SK-N-SH (cell line): ENCODE measurements around the gene TRAF7. TPM values are rescaled to one million over a fixed set of nuclear protein-coding genes. Genes with fewer than 3 reads are reported as not detected.

Source experiments
- CTCF ChIA-PET: fragments of 300-600, 350-600 bp; formaldehyde crosslinking; extraction: SDS; loops from one replicate; lab custom pipeline; 2021; lab: Yijun Ruan, JAX
- POLR2A ChIA-PET: fragments of 350-600 bp; sonication (Branson Sonifier 250); formaldehyde crosslinking; extraction: SDS; loops from one replicate; lab custom pipeline; 2020; ENCODE audit warnings: antibody characterized with exemption, inconsistent platforms; lab: Yijun Ruan, JAX
- DNase-seq: peaks from one replicate; pipeline ENCODE4 v3.0.0; 2012
- H2AFZ ChIP-seq: fragments of 200-600 bp; sonication (generic); 2 replicates; pipeline ENCODE4 v1.8.1; 2016; ENCODE audit warnings: antibody characterized with exemption, mild to moderate bottlenecking, low read depth
- H3F3A ChIP-seq: fragments of 200-600 bp; sonication (generic); replicated peaks from 2 replicates; pipeline ENCODE3; 2016; ENCODE audit warnings: antibody characterized with exemption, mild to moderate bottlenecking; ENCODE audit not compliant: insufficient read depth
- H3K27ac ChIP-seq, 2 experiments: fragments of 200-500 bp in 1 of 2; fragments of 200-600 bp in 1 of 2; sonication (Bioruptor generic) in 1 of 2; sonication (generic), shearing (Covaris generic) in 1 of 2; 2 replicates each; pipeline versions ENCODE4 v1.5.1 to v1.6.1; 2014 to 2016; ENCODE audit warnings: low read depth in 2 of 2, inconsistent platforms in 1 of 2, low read length in 1 of 2, mild to moderate bottlenecking in 1 of 2, mixed read lengths in 1 of 2
- H3K27me3 ChIP-seq: fragments of 200-600 bp; sonication (generic), shearing (Covaris generic); 2 replicates; pipeline ENCODE4 v1.6.1; 2016; ENCODE audit warnings: mixed run types; ENCODE audit not compliant: insufficient read depth
- H3K36me3 ChIP-seq, 2 experiments: fragments of 200-500 bp in 1 of 2; fragments of 200-600 bp in 1 of 2; sonication (Bioruptor generic) in 1 of 2; sonication (generic) in 1 of 2; replicated peaks in 1 of 2; 2 replicates each; pipeline versions ENCODE3 to v1.5.1; 2014 to 2016; ENCODE audit warnings: low read length in 1 of 2, mild to moderate bottlenecking in 1 of 2; ENCODE audit not compliant: insufficient read depth in 2 of 2, control insufficient read depth in 1 of 2
- H3K4me1 ChIP-seq, 2 experiments: fragments of 200-500 bp in 1 of 2; fragments of 200-600 bp in 1 of 2; sonication (Bioruptor generic) in 1 of 2; sonication (generic), shearing (Covaris generic) in 1 of 2; 2 replicates each; pipeline versions ENCODE4 v1.5.1 to v1.6.1; 2014 to 2016; ENCODE audit warnings: low read depth in 1 of 2, low read length in 1 of 2, mixed run types in 1 of 2; ENCODE audit not compliant: insufficient read depth in 2 of 2, control insufficient read depth in 1 of 2
- H3K4me2 ChIP-seq: fragments of 200-600 bp; sonication (generic), shearing (Covaris generic); 2 replicates; pipeline ENCODE4 v1.6.1; 2017; ENCODE audit warnings: mixed run types
- H3K4me3 ChIP-seq, 2 experiments: fragments of 200-500 bp in 1 of 2; fragments of 200-600 bp in 1 of 2; sonication (Bioruptor generic) in 1 of 2; sonication (generic), shearing (Covaris generic) in 1 of 2; 2 replicates each; pipeline versions ENCODE4 v1.5.1 to v1.8.1; 2014 to 2016; ENCODE audit warnings: low read depth in 2 of 2, inconsistent platforms in 1 of 2, low read length in 1 of 2, mild to moderate bottlenecking in 1 of 2, mixed read lengths in 1 of 2, moderate library complexity in 1 of 2
- H3K79me2 ChIP-seq: fragments of 200-600 bp; sonication (generic); 2 replicates; pipeline ENCODE4 v1.8.1; 2017; ENCODE audit warnings: mild to moderate bottlenecking; ENCODE audit not compliant: insufficient read depth
- H3K9ac ChIP-seq: fragments of 200-600 bp; sonication (generic); 2 replicates; pipeline ENCODE4 v1.6.1; 2017; ENCODE audit warnings: mixed run types
- H3K9me2 ChIP-seq: fragments of 200-600 bp; sonication (generic); 2 replicates; pipeline ENCODE4 v1.6.1; 2017; ENCODE audit warnings: mixed run types
- H3K9me3 ChIP-seq: fragments of 200-600 bp; sonication (generic); 2 replicates; pipeline ENCODE4 v1.6.1; 2017; ENCODE audit warnings: mixed run types, mild to moderate bottlenecking, moderate library complexity
- H4K20me1 ChIP-seq: fragments of 200-600 bp; sonication (generic); 2 replicates; pipeline ENCODE4 v1.6.1; 2017; ENCODE audit warnings: mild to moderate bottlenecking, mixed run types; ENCODE audit not compliant: insufficient read depth
- CHD2 ChIP-seq: fragments of 150-350 bp; IDR thresholded peaks from 2 replicates; pipeline ENCODE4 v1.6.1; 2018; ENCODE audit warnings: low read length; ENCODE audit not compliant: partially characterized antibody
- CTCF ChIP-seq: fragments of 200-600 bp; sonication (generic); IDR thresholded peaks from 2 replicates; pipeline ENCODE4 v1.6.1; 2017; ENCODE audit warnings: antibody characterized with exemption, mild to moderate bottlenecking, moderate library complexity
- ELF1 ChIP-seq: IDR thresholded peaks from 2 replicates; pipeline ENCODE4 v1.4.0; 2012
- FOSL2 ChIP-seq: IDR thresholded peaks from 2 replicates; pipeline ENCODE4 v1.4.0; 2012; ENCODE audit warnings: low read depth, mild to moderate bottlenecking, moderate library complexity, borderline replicate concordance
- GABPA ChIP-seq: IDR thresholded peaks from 2 replicates; pipeline ENCODE4 v1.4.0; 2012; ENCODE audit warnings: low read depth, mild to moderate bottlenecking
- JUND ChIP-seq: IDR thresholded peaks from 2 replicates; pipeline ENCODE4 v1.4.0; 2012
- POLR2AphosphoS5 ChIP-seq: IDR thresholded peaks from 2 replicates; pipeline ENCODE4 v1.6.1; 2012; ENCODE audit warnings: low read depth, low read length
- RCOR1 ChIP-seq: fragments of 150-350 bp; IDR thresholded peaks from 2 replicates; pipeline ENCODE4 v1.6.1; 2017; ENCODE audit warnings: antibody characterized with exemption, low read length
- RFX5 ChIP-seq: IDR thresholded peaks from 2 replicates; pipeline ENCODE4 v1.6.1; 2012; ENCODE audit warnings: mild to moderate bottlenecking, improper control_type of control experiment, low read length
- RXRA ChIP-seq: IDR thresholded peaks from 2 replicates; pipeline ENCODE4 v1.4.0; 2012; ENCODE audit warnings: low read depth, mild to moderate bottlenecking, borderline replicate concordance
- SMC3 ChIP-seq: IDR thresholded peaks from 2 replicates; pipeline ENCODE4 v1.6.1; 2012; ENCODE audit warnings: low read depth, low read length, improper control_type of control experiment
- TEAD4 ChIP-seq: IDR thresholded peaks from 2 replicates; pipeline ENCODE4 v1.4.0; 2012; ENCODE audit warnings: mild to moderate bottlenecking, borderline replicate concordance; ENCODE audit not compliant: insufficient read depth
- ZBTB33 ChIP-seq: IDR thresholded peaks from 2 replicates; pipeline ENCODE4 v1.4.0; 2012; ENCODE audit warnings: low read depth, borderline replicate concordance
- WGBS: methylation state at CpG from one replicate; pipeline ENCODE4 v1.1.6; 2017; ENCODE audit warnings: low lambda C conversion rate; 5-methylcytosine and 5-hydroxymethylcytosine counted together
- polyA plus RNA-seq, 3 experiments: library from polyadenylated mRNA; depleted of rRNA; stranded (reverse); fragments of >200 nt; gene quantifications; 2 replicates each; pipeline ENCODE4 v1.2.3, GENCODE V29; 2012
- TF ChIP-seq, protein P1 (sequence below): IDR thresholded peaks from 2 replicates; pipeline ENCODE4 v1.4.0; 2012; ENCODE audit warnings: low read depth
- TF ChIP-seq, protein P2 (sequence below): fragments of 150-350 bp; IDR thresholded peaks from 2 replicates; pipeline ENCODE4 v1.6.1; 2017; ENCODE audit warnings: antibody characterized with exemption, low read length, low read depth, borderline replicate concordance
- TF ChIP-seq, protein P3 (sequence below): IDR thresholded peaks from 2 replicates; pipeline ENCODE4 v1.6.1; 2012; ENCODE audit warnings: mild to moderate bottlenecking, low read depth, low read length, moderate library complexity

Gene TRAF7
- polyA plus RNA-seq, 1 of the 3 experiments (the other 2 are of a cell fraction): 73.0 TPM

GRCh38 chr16:2194166-2194834, 38.7 kb downstream of the TRAF7 start:
- no peak for DNase-seq
- Histone ChIP-seq H3K9me3 (no peaks in the 10 kb centered on the region), H2AFZ (no peak overlapping the region), H3K27me3 (no peaks in the 10 kb centered on the region), H3K9me2 (no peaks in the 10 kb centered on the region), H3K4me2 (no peak overlapping the region), H3K27ac (no peak overlapping the region), H3F3A (no peaks in the 10 kb centered on the region), H3K4me3 (no peak overlapping the region), H3K9ac (no peak overlapping the region), H3K36me3 (no peaks in the 10 kb centered on the region), H3K4me1 (peaks cover 0 to 18% of the 10 kb centered on the region in 2 experiments; a peak in 1 of 4 replicates), H3K79me2 (no peaks in the 10 kb centered on the region), H4K20me1 (no peaks in the 10 kb centered on the region)
- ChIA-PET POLR2A (interaction anchor here (0.8 to 3.3 kb wide), 5 partner anchors 11 to 57 kb away, joined by 3 to 18 read pairs (median 5); partner anchors contain the start of genes ECI1 and TRAF7), CTCF (interaction anchor here (0.6 to 3.6 kb wide), 22 partner anchors 10 to 307 kb away, joined by 3 to 33 read pairs (median 4); partner anchors contain the start of genes ABCA3, BRICD5, CCNF and ECI1)
- WGBS: 69% methylated on average over 6 of the region's 16 CpGs
- TF ChIP-seq SMC3 (no peak), ZBTB33 (no peak), RCOR1 (no peak), RXRA (no peak)
- TF ChIP-seq, protein P1, sequence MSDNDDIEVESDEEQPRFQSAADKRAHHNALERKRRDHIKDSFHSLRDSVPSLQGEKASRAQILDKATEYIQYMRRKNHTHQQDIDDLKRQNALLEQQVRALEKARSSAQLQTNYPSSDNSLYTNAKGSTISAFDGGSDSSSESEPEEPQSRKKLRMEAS: no peak

GRCh38 chr16:2194852-2195321, 39.3 kb downstream of the TRAF7 start:
- 21% methylated on average over 6 of the region's 10 CpGs for WGBS
- no peaks in the 10 kb centered on the region for H3F3A ChIP-seq
- POLR2A ChIA-PET: interaction anchor here (0.8 to 3.3 kb wide), 5 partner anchors 12 to 57 kb away, joined by 3 to 18 read pairs (median 5); partner anchors contain the start of genes ECI1 and TRAF7
- no peak overlapping the region; a peak in 1 of 4 replicates for H3K27ac ChIP-seq
- no peaks in the 10 kb centered on the region for H4K20me1 ChIP-seq
- DNase-seq: peak; percentile 74
- no peak overlapping the region for H2AFZ ChIP-seq
- H3K36me3 ChIP-seq: no peaks in the 10 kb centered on the region
- H3K9me3 ChIP-seq: no peaks in the 10 kb centered on the region
- CTCF ChIA-PET: interaction anchor here (0.9 to 3.6 kb wide), 22 partner anchors 10 to 306 kb away, joined by 3 to 33 read pairs (median 4); partner anchors contain the start of genes ABCA3, BRICD5, CCNF and ECI1
- no peak overlapping the region for H3K9ac ChIP-seq
- peak overlapping the region; percentile 77; the same call in 1 of the 2 replicates for H3K4me2 ChIP-seq
- no peaks in the 10 kb centered on the region for H3K79me2 ChIP-seq
- peak overlapping the region; percentile 21 to 53; a peak in 2 of 4 replicates for H3K4me3 ChIP-seq
- H3K27me3 ChIP-seq: no peaks in the 10 kb centered on the region
- no peaks in the 10 kb centered on the region for H3K9me2 ChIP-seq
- H3K4me1 ChIP-seq: peaks cover 0 to 18% of the 10 kb centered on the region in 2 experiments; a peak in 1 of 4 replicates
- TF ChIP-seq CHD2 (no peak), TEAD4 (no peak), FOSL2 (no peak), RCOR1 (peak; percentile 57; the same call in 1 of the 2 replicates), JUND (no peak), RXRA (no peak), GABPA (no peak), RFX5 (no peak), CTCF (peak; percentile 52), POLR2AphosphoS5 (no peak), ELF1 (no peak)
- TF ChIP-seq, protein P2, sequence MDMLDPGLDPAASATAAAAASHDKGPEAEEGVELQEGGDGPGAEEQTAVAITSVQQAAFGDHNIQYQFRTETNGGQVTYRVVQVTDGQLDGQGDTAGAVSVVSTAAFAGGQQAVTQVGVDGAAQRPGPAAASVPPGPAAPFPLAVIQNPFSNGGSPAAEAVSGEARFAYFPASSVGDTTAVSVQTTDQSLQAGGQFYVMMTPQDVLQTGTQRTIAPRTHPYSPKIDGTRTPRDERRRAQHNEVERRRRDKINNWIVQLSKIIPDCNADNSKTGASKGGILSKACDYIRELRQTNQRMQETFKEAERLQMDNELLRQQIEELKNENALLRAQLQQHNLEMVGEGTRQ: no peak
- TF ChIP-seq, protein P3, sequence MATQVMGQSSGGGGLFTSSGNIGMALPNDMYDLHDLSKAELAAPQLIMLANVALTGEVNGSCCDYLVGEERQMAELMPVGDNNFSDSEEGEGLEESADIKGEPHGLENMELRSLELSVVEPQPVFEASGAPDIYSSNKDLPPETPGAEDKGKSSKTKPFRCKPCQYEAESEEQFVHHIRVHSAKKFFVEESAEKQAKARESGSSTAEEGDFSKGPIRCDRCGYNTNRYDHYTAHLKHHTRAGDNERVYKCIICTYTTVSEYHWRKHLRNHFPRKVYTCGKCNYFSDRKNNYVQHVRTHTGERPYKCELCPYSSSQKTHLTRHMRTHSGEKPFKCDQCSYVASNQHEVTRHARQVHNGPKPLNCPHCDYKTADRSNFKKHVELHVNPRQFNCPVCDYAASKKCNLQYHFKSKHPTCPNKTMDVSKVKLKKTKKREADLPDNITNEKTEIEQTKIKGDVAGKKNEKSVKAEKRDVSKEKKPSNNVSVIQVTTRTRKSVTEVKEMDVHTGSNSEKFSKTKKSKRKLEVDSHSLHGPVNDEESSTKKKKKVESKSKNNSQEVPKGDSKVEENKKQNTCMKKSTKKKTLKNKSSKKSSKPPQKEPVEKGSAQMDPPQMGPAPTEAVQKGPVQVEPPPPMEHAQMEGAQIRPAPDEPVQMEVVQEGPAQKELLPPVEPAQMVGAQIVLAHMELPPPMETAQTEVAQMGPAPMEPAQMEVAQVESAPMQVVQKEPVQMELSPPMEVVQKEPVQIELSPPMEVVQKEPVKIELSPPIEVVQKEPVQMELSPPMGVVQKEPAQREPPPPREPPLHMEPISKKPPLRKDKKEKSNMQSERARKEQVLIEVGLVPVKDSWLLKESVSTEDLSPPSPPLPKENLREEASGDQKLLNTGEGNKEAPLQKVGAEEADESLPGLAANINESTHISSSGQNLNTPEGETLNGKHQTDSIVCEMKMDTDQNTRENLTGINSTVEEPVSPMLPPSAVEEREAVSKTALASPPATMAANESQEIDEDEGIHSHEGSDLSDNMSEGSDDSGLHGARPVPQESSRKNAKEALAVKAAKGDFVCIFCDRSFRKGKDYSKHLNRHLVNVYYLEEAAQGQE: no peak
